Loucy (cell line): Measurements from ENCODE around the gene ARMC3.
"Not testable (repeated sequence)": the region's sequence is repeated elsewhere in the genome, so short reads cannot be mapped to it uniquely, and the experiment has no call there.

Experiments
- H2AFZ ChIP-seq: fragments of 200-600 bp; sonication (generic); 2 replicates; pipeline ENCODE4 v1.6.0; 2016; ENCODE audit warnings: antibody characterized with exemption, mild to moderate bottlenecking, low read length, moderate library complexity
- H3F3A ChIP-seq: fragments of 200-600 bp; 2 replicates; pipeline ENCODE4 v1.6.0; 2016; ENCODE audit warnings: antibody characterized with exemption, low read depth, mild to moderate bottlenecking
- H3K27me3 ChIP-seq: fragments of 200-600 bp; sonication (generic); 2 replicates; pipeline ENCODE4 v1.6.1; 2014; ENCODE audit warnings: low read length, mild to moderate bottlenecking; ENCODE audit not compliant: insufficient read depth, poor library complexity, severe bottlenecking
- H3K36me3 ChIP-seq: fragments of 200-600 bp; sonication (generic); 2 replicates; pipeline ENCODE4 v1.6.1; 2016; ENCODE audit warnings: low read length; ENCODE audit not compliant: insufficient read depth
- H3K4me1 ChIP-seq: fragments of 200-600 bp; sonication (generic); 2 replicates; pipeline ENCODE4 v1.5.1; 2014; ENCODE audit warnings: low read length, mild to moderate bottlenecking; ENCODE audit not compliant: insufficient read depth, poor library complexity, severe bottlenecking
- H3K4me2 ChIP-seq: fragments of 200-600 bp; sonication (generic); 2 replicates; pipeline ENCODE4 v1.6.0; 2014; ENCODE audit warnings: antibody characterized with exemption, low read length, low read depth, mild to moderate bottlenecking; ENCODE audit not compliant: poor library complexity, severe bottlenecking
- H3K4me3 ChIP-seq: fragments of 200-600 bp; sonication (generic); 2 replicates; pipeline ENCODE4 v1.5.1; 2014; ENCODE audit warnings: low read length, mild to moderate bottlenecking, mixed read lengths; ENCODE audit not compliant: poor library complexity, severe bottlenecking
- H3K79me2 ChIP-seq: fragments of 200-600 bp; sonication (generic); 2 replicates; pipeline ENCODE4 v1.6.1; 2014; ENCODE audit warnings: low read length; ENCODE audit not compliant: insufficient read depth
- H3K9ac ChIP-seq: fragments of 200-600 bp; sonication (generic); 2 replicates; pipeline ENCODE4 v1.6.0; 2014; ENCODE audit warnings: mild to moderate bottlenecking, low read depth, low read length, moderate library complexity; ENCODE audit not compliant: poor library complexity, severe bottlenecking
- H3K9me2 ChIP-seq: fragments of 200-600 bp; sonication (generic); replicated peaks from 2 replicates; pipeline ENCODE4 v1.6.1; 2016; ENCODE audit warnings: low read depth, low read length, mixed read lengths
- H3K9me3 ChIP-seq: fragments of 200-600 bp; sonication (generic); 2 replicates; pipeline ENCODE4 v1.6.1; 2014; ENCODE audit warnings: mild to moderate bottlenecking, antibody characterized with exemption, low read length, low read depth; ENCODE audit not compliant: insufficient read depth
- H4K20me1 ChIP-seq: fragments of 200-600 bp; sonication (generic); 2 replicates; pipeline ENCODE4 v1.6.0; 2014; ENCODE audit warnings: antibody characterized with exemption, low read length, mild to moderate bottlenecking; ENCODE audit not compliant: insufficient read depth, poor library complexity, severe bottlenecking
- EZH2phosphoT487 ChIP-seq: fragments of 200-600 bp; IDR thresholded peaks from 2 replicates; pipeline ENCODE4 v1.6.1; 2018; ENCODE audit warnings: antibody characterized with exemption, mild to moderate bottlenecking, moderate library complexity, borderline replicate concordance
- TF ChIP-seq, protein P1 (sequence below): fragments of 200-600 bp; sonication (generic); conservative IDR thresholded peaks from 2 replicates; pipeline ENCODE4 v1.5.1; 2014; ENCODE audit warnings: mild to moderate bottlenecking, antibody characterized with exemption, low read length

ARMC3 gene

GRCh38 chr10:22899307-22899706, 28.5 kb upstream of the ARMC3 start:
- TF ChIP-seq, protein P1, sequence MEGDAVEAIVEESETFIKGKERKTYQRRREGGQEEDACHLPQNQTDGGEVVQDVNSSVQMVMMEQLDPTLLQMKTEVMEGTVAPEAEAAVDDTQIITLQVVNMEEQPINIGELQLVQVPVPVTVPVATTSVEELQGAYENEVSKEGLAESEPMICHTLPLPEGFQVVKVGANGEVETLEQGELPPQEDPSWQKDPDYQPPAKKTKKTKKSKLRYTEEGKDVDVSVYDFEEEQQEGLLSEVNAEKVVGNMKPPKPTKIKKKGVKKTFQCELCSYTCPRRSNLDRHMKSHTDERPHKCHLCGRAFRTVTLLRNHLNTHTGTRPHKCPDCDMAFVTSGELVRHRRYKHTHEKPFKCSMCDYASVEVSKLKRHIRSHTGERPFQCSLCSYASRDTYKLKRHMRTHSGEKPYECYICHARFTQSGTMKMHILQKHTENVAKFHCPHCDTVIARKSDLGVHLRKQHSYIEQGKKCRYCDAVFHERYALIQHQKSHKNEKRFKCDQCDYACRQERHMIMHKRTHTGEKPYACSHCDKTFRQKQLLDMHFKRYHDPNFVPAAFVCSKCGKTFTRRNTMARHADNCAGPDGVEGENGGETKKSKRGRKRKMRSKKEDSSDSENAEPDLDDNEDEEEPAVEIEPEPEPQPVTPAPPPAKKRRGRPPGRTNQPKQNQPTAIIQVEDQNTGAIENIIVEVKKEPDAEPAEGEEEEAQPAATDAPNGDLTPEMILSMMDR = no peak
- no peak for TF ChIP-seq EZH2phosphoT487
- Histone ChIP-seq H3K9me2 (no peaks in the 10 kb centered on the region), H3K4me2 (no peak overlapping the region), H3K9me3 (0 out of 2 replicates have a peak, but pooled peaks cover 3% of the 10 kb centered on the region), H3K9ac (no peak overlapping the region), H3K79me2 (no peaks in the 10 kb centered on the region), H3K36me3 (no peaks in the 10 kb centered on the region), H4K20me1 (no peaks in the 10 kb centered on the region), H3K27me3 (no peaks in the 10 kb centered on the region), H3K4me3 (no peak overlapping the region), H3F3A (no peaks in the 10 kb centered on the region), H2AFZ (no peak overlapping the region), H3K4me1 (no peaks in the 10 kb centered on the region)

DNA sequence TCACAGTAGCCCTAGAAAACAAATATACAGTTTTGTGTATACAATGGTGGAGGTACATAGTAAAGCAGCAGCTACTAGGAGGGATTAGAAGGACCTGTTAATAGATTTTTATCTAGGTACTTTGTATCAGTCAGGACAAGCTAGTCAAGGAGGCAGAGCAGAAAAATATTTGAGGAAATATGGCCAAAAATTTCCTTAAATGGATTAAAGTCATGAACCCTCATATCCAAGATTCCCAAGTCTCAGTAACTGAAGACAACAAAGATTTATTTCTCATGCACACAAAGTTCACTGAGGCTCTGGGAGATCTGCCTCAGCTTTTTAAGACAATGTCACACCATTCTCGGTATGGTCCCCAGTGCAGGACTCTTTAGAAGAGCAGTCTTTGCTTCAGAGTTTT, 28.1 kb upstream of the ARMC3 start:
- no peaks in the 10 kb centered on the region for H3K36me3 ChIP-seq
- H3F3A ChIP-seq = no peaks in the 10 kb centered on the region
- H3K9ac ChIP-seq = no peak overlapping the region
- H4K20me1 ChIP-seq = no peaks in the 10 kb centered on the region
- no peak overlapping the region for H2AFZ ChIP-seq
- TF ChIP-seq, protein P1 = no peak
- H3K9me3 ChIP-seq = 0 out of 2 replicates have a peak, but pooled peaks cover 3% of the 10 kb centered on the region
- no peaks in the 10 kb centered on the region for H3K9me2 ChIP-seq
- no peak overlapping the region for H3K4me2 ChIP-seq
- no peaks in the 10 kb centered on the region for H3K27me3 ChIP-seq
- H3K79me2 ChIP-seq = no peaks in the 10 kb centered on the region
- no peak overlapping the region for H3K4me3 ChIP-seq
- H3K4me1 ChIP-seq = no peaks in the 10 kb centered on the region

DNA sequence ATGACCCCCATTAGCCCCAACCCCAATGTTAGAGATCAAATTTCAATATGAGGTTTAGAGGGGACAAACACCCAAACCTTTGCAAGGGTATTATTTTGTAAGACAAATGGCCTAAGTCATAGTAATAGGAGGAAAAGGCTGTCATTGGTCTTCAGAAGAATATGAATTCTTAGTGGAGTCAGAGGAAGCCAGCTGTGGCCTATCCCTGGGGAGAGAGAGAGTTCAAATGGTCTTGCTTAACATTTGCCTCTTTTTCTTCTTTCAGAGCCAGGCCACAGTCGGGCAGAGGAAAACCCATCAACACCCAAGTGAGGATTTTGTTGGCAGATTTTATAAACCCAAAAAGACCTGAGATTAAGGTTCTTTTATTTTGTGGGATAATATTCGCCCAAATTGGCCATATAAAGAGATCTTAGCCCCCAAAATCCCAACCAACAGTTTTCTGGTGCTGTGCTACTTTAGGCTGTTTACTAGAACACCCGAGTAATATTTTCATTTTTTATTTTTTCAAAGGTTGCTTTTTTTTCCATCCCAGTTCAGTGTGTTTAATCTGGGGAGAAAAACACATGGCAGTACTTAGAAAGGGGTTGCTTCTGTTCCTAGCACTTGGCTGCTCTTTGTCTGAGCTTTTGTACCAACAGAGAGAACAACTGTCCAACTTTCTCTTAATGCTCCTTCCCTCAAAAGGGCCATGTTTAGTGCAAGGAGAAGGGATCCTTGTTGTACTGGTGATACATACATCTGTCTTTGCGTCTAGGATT, 26.8 kb upstream of the ARMC3 start:
- Histone ChIP-seq H2AFZ (no peak overlapping the region), H3K79me2 (no peaks in the 10 kb centered on the region)

GRCh38 chr10:22902147-22902546, 25.7 kb upstream of the ARMC3 start:
- not testable (repeated sequence) for H3K4me1 ChIP-seq, H4K20me1 ChIP-seq, H3K36me3 ChIP-seq, H3K79me2 ChIP-seq, H3F3A ChIP-seq, H3K4me2 ChIP-seq, H3K27me3 ChIP-seq, H3K9me2 ChIP-seq, H3K4me3 ChIP-seq, H3K9ac ChIP-seq, H3K9me3 ChIP-seq, H2AFZ ChIP-seq

More for the DNA sequence above, 26.8 kb upstream of the ARMC3 start:
- Histone ChIP-seq H3K27me3 (no peaks in the 10 kb centered on the region), H3K9ac (no peak overlapping the region), H3K4me3 (no peak overlapping the region), H3K4me2 (no peak overlapping the region), H3K9me3 (0 out of 2 replicates have a peak, but pooled peaks cover 3% of the 10 kb centered on the region), H4K20me1 (no peaks in the 10 kb centered on the region), H3F3A (no peaks in the 10 kb centered on the region), H3K36me3 (no peaks in the 10 kb centered on the region), H3K4me1 (no peaks in the 10 kb centered on the region), H3K9me2 (no peaks in the 10 kb centered on the region)
- TF ChIP-seq, protein P1 = no peak
- TF ChIP-seq EZH2phosphoT487 = no peak
